Hepatocyte (in vitro differentiated cells): ENCODE data around the gene SYT12.

Experiments used
- EZH2 ChIP-seq: fragments of 200-600 bp; sonication (generic); IDR thresholded peaks from 2 replicates; pipeline ENCODE4 v1.6.1; 2016; ENCODE audit warnings: antibody characterized with exemption, mild to moderate bottlenecking, borderline replicate concordance
- EZH2phosphoT487 ChIP-seq: fragments of 200-600 bp; sonication (generic); IDR thresholded peaks from one replicate; pipeline ENCODE4 v1.6.1; 2018; ENCODE audit warnings: antibody characterized with exemption, mild to moderate bottlenecking, low read depth, moderate library complexity; ENCODE audit not compliant: unreplicated experiment, severe bottlenecking
- TF ChIP-seq, protein P1 (sequence below): fragments of 200-600 bp; sonication (generic); IDR thresholded peaks from 2 replicates; pipeline ENCODE4 v1.5.1; 2016; ENCODE audit warnings: antibody characterized with exemption, mild to moderate bottlenecking; ENCODE audit not compliant: poor library complexity

DNA sequence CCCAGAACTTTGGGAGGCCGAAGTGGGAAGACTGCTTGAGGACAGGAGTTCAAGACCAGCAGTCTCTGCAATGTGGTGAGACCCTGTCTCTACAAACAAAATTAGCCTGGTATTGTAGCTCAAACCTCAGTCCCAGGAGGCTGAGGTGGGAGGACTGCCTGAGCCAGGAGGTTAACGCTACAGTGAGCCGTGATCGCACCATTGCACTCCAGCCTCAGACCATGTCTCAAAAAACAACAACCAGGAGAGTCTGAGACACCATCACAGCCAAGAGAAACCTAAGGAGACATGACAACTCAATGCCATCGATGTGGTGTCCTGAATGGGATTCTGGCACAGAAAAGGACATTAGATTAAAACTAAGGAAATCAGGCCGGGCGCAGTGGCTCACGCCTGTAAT lies 67.8 kb downstream of the SYT12 start:
- TF ChIP-seq, protein P1, sequence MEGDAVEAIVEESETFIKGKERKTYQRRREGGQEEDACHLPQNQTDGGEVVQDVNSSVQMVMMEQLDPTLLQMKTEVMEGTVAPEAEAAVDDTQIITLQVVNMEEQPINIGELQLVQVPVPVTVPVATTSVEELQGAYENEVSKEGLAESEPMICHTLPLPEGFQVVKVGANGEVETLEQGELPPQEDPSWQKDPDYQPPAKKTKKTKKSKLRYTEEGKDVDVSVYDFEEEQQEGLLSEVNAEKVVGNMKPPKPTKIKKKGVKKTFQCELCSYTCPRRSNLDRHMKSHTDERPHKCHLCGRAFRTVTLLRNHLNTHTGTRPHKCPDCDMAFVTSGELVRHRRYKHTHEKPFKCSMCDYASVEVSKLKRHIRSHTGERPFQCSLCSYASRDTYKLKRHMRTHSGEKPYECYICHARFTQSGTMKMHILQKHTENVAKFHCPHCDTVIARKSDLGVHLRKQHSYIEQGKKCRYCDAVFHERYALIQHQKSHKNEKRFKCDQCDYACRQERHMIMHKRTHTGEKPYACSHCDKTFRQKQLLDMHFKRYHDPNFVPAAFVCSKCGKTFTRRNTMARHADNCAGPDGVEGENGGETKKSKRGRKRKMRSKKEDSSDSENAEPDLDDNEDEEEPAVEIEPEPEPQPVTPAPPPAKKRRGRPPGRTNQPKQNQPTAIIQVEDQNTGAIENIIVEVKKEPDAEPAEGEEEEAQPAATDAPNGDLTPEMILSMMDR = no peak
- no peak for TF ChIP-seq EZH2
- no peak for TF ChIP-seq EZH2phosphoT487
